SK-N-SH (cell line): ENCODE data around the gene OR4S1. TPM values are rescaled to one million over a fixed set of nuclear protein-coding genes. Genes with fewer than 3 reads are reported as not detected.
A peak's percentile ranks its signal among the peaks of the same experiment; 100 is the strongest.
"Not testable (repeated sequence)": the region's sequence is repeated elsewhere in the genome, so short reads cannot be mapped to it uniquely, and the experiment has no call there.

Source experiments
- CTCF ChIA-PET: fragments of 300-600, 350-600 bp; formaldehyde crosslinking; extraction: SDS; loops from one replicate; lab custom pipeline; 2021; lab: Yijun Ruan, JAX
- POLR2A ChIA-PET: fragments of 350-600 bp; sonication (Branson Sonifier 250); formaldehyde crosslinking; extraction: SDS; loops from one replicate; lab custom pipeline; 2020; ENCODE audit warnings: antibody characterized with exemption, inconsistent platforms; lab: Yijun Ruan, JAX
- DNase-seq: peaks from one replicate; pipeline ENCODE4 v3.0.0; 2012
- H2AFZ ChIP-seq: fragments of 200-600 bp; sonication (generic); 2 replicates; pipeline ENCODE4 v1.8.1; 2016; ENCODE audit warnings: antibody characterized with exemption, mild to moderate bottlenecking, low read depth
- H3F3A ChIP-seq: fragments of 200-600 bp; sonication (generic); replicated peaks from 2 replicates; pipeline ENCODE3; 2016; ENCODE audit warnings: antibody characterized with exemption, mild to moderate bottlenecking; ENCODE audit not compliant: insufficient read depth
- H3K27ac ChIP-seq, 2 experiments: fragments of 200-500 bp in 1 of 2; fragments of 200-600 bp in 1 of 2; sonication (Bioruptor generic) in 1 of 2; sonication (generic), shearing (Covaris generic) in 1 of 2; 2 replicates each; pipeline versions ENCODE4 v1.5.1 to v1.6.1; 2014 to 2016; ENCODE audit warnings: low read depth in 2 of 2, inconsistent platforms in 1 of 2, low read length in 1 of 2, mild to moderate bottlenecking in 1 of 2, mixed read lengths in 1 of 2
- H3K27me3 ChIP-seq: fragments of 200-600 bp; sonication (generic), shearing (Covaris generic); 2 replicates; pipeline ENCODE4 v1.6.1; 2016; ENCODE audit warnings: mixed run types; ENCODE audit not compliant: insufficient read depth
- H3K36me3 ChIP-seq, 2 experiments: fragments of 200-500 bp in 1 of 2; fragments of 200-600 bp in 1 of 2; sonication (Bioruptor generic) in 1 of 2; sonication (generic) in 1 of 2; replicated peaks in 1 of 2; 2 replicates each; pipeline versions ENCODE3 to v1.5.1; 2014 to 2016; ENCODE audit warnings: low read length in 1 of 2, mild to moderate bottlenecking in 1 of 2; ENCODE audit not compliant: insufficient read depth in 2 of 2, control insufficient read depth in 1 of 2
- H3K4me1 ChIP-seq, 2 experiments: fragments of 200-500 bp in 1 of 2; fragments of 200-600 bp in 1 of 2; sonication (Bioruptor generic) in 1 of 2; sonication (generic), shearing (Covaris generic) in 1 of 2; 2 replicates each; pipeline versions ENCODE4 v1.5.1 to v1.6.1; 2014 to 2016; ENCODE audit warnings: low read depth in 1 of 2, low read length in 1 of 2, mixed run types in 1 of 2; ENCODE audit not compliant: insufficient read depth in 2 of 2, control insufficient read depth in 1 of 2
- H3K4me2 ChIP-seq: fragments of 200-600 bp; sonication (generic), shearing (Covaris generic); 2 replicates; pipeline ENCODE4 v1.6.1; 2017; ENCODE audit warnings: mixed run types
- H3K4me3 ChIP-seq, 2 experiments: fragments of 200-500 bp in 1 of 2; fragments of 200-600 bp in 1 of 2; sonication (Bioruptor generic) in 1 of 2; sonication (generic), shearing (Covaris generic) in 1 of 2; 2 replicates each; pipeline versions ENCODE4 v1.5.1 to v1.8.1; 2014 to 2016; ENCODE audit warnings: low read depth in 2 of 2, inconsistent platforms in 1 of 2, low read length in 1 of 2, mild to moderate bottlenecking in 1 of 2, mixed read lengths in 1 of 2, moderate library complexity in 1 of 2
- H3K79me2 ChIP-seq: fragments of 200-600 bp; sonication (generic); 2 replicates; pipeline ENCODE4 v1.8.1; 2017; ENCODE audit warnings: mild to moderate bottlenecking; ENCODE audit not compliant: insufficient read depth
- H3K9ac ChIP-seq: fragments of 200-600 bp; sonication (generic); 2 replicates; pipeline ENCODE4 v1.6.1; 2017; ENCODE audit warnings: mixed run types
- H3K9me2 ChIP-seq: fragments of 200-600 bp; sonication (generic); 2 replicates; pipeline ENCODE4 v1.6.1; 2017; ENCODE audit warnings: mixed run types
- H3K9me3 ChIP-seq: fragments of 200-600 bp; sonication (generic); 2 replicates; pipeline ENCODE4 v1.6.1; 2017; ENCODE audit warnings: mixed run types, mild to moderate bottlenecking, moderate library complexity
- H4K20me1 ChIP-seq: fragments of 200-600 bp; sonication (generic); 2 replicates; pipeline ENCODE4 v1.6.1; 2017; ENCODE audit warnings: mild to moderate bottlenecking, mixed run types; ENCODE audit not compliant: insufficient read depth
- CHD2 ChIP-seq: fragments of 150-350 bp; IDR thresholded peaks from 2 replicates; pipeline ENCODE4 v1.6.1; 2018; ENCODE audit warnings: low read length; ENCODE audit not compliant: partially characterized antibody
- GATA2 ChIP-seq: sonication (generic); formaldehyde crosslinking; IDR thresholded peaks from 2 replicates; pipeline ENCODE4 v1.5.0; 2020; ENCODE audit warnings: mild to moderate bottlenecking, missing genetic modification reagents
- RAD21 ChIP-seq: IDR thresholded peaks from 2 replicates; pipeline ENCODE4 v1.6.1; 2012; ENCODE audit warnings: mild to moderate bottlenecking, low read length
- SMC3 ChIP-seq: IDR thresholded peaks from 2 replicates; pipeline ENCODE4 v1.6.1; 2012; ENCODE audit warnings: low read depth, low read length, improper control_type of control experiment
- TAF1 ChIP-seq: IDR thresholded peaks from 2 replicates; pipeline ENCODE4 v1.6.1; 2012; ENCODE audit warnings: low read depth, mild to moderate bottlenecking, low read length, moderate library complexity, borderline replicate concordance
- WGBS: methylation state at CpG from one replicate; pipeline ENCODE4 v1.1.6; 2017; ENCODE audit warnings: low lambda C conversion rate; 5-methylcytosine and 5-hydroxymethylcytosine counted together
- polyA plus RNA-seq, 3 experiments: library from polyadenylated mRNA; depleted of rRNA; stranded (reverse); fragments of >200 nt; gene quantifications; 2 replicates each; pipeline ENCODE4 v1.2.3, GENCODE V29; 2012
- TF ChIP-seq, protein P1 (sequence below): IDR thresholded peaks from 2 replicates; pipeline ENCODE4 v1.4.0; 2012; ENCODE audit warnings: low read depth, borderline replicate concordance
- TF ChIP-seq, protein P2 (sequence below): IDR thresholded peaks from 2 replicates; pipeline ENCODE4 v1.4.0; 2012; ENCODE audit warnings: low read depth
- TF ChIP-seq, protein P3 (sequence below): fragments of 200-600 bp; sonication (generic); IDR thresholded peaks from 2 replicates; pipeline ENCODE4 v1.6.1; 2017; ENCODE audit warnings: antibody characterized with exemption, mild to moderate bottlenecking, moderate library complexity

The OR4S1 gene
- polyA plus RNA-seq, 1 of the 3 experiments (the other 2 are of a cell fraction) = not detected

DNA sequence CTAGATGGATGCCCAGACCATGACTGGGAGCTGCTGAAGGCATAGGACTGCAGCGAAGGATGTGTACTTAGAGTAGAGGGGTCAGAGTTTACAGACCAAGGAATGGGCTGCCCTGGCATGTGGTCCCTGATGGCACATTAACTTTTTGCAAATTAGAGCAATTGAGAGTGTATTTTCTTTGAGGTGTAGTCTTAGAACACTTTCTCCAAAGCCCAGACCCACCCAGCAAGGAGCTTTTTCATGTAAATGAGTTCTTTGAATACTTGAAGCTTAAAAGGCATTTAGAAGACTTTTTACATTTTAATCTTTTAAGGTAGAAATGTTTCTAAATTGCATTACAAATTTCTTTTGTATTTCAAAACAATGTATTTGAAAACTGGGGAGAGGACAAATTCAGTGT is 33.4 kb upstream of the OR4S1 start:
- ChIA-PET POLR2A (no interaction called here), CTCF (interaction anchor here (1.5 kb wide), 1 partner anchor 36 kb away, joined by 4 read pairs; no protein-coding TSS in a partner anchor)
- no peaks in the 10 kb centered on the region for H4K20me1 ChIP-seq
- no peaks in the 10 kb centered on the region for H3K9me2 ChIP-seq
- H3K27me3 ChIP-seq = no peaks in the 10 kb centered on the region
- H3K4me1 ChIP-seq = no peaks in the 10 kb centered on the region
- H3K27ac ChIP-seq = no peak overlapping the region
- H3K36me3 ChIP-seq = no peaks in the 10 kb centered on the region
- H3K4me2 ChIP-seq = no peak overlapping the region
- no peak overlapping the region for H2AFZ ChIP-seq
- H3K4me3 ChIP-seq = no peak overlapping the region
- H3K9ac ChIP-seq = no peak overlapping the region
- no peaks in the 10 kb centered on the region for H3K9me3 ChIP-seq
- no peak for DNase-seq
- 27% methylated on average over 1 of the region's 1 CpG for WGBS
- no peaks in the 10 kb centered on the region for H3F3A ChIP-seq
- H3K79me2 ChIP-seq = no peaks in the 10 kb centered on the region
- TF ChIP-seq SMC3 = no peak
- TF ChIP-seq, protein P1, sequence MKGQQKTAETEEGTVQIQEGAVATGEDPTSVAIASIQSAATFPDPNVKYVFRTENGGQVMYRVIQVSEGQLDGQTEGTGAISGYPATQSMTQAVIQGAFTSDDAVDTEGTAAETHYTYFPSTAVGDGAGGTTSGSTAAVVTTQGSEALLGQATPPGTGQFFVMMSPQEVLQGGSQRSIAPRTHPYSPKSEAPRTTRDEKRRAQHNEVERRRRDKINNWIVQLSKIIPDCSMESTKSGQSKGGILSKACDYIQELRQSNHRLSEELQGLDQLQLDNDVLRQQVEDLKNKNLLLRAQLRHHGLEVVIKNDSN = no peak

DNA sequence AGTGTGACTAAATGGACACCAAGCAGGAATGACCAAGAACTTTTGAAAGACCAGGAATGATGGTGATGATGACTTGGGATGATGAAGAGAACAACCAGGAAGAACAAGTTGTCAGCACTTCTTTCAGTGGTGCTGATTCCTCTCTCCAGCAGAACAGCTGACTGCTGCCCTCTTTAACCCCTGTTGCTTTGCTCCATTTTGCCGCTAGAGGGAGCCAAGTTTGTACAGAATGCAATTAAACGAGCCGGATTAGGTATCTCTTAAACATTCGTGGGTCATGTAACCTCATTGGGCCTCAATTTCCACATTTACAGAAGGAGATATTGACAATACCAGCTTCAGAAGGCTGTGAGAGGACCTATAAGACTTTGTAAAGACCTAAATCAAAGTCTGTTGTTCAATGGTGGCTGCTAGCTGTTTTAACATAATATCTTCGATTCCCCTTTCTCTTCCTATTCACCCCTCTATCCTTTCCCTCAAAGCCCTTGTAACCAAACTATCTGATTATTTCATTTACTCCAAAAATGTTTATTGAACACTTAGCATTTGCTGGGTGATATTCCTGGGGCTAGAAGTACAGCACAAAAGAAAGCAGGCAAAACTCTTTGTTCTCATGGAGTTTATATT is 1.9 kb downstream of the OR4S1 start:
- Histone ChIP-seq H3K27ac (no peak overlapping the region), H3K27me3 (no peaks in the 10 kb centered on the region), H3K4me2 (no peak overlapping the region), H3K9me3 (no peaks in the 10 kb centered on the region), H3K9ac (no peak overlapping the region), H3F3A (no peaks in the 10 kb centered on the region), H2AFZ (0 out of 2 replicates have a peak overlapping the region, but pooled peaks have one; percentile 58), H3K9me2 (no peaks in the 10 kb centered on the region), H3K79me2 (no peaks in the 10 kb centered on the region), H4K20me1 (no peaks in the 10 kb centered on the region), H3K4me1 (no peaks in the 10 kb centered on the region), H3K36me3 (no peaks in the 10 kb centered on the region), H3K4me3 (no peak overlapping the region)
- TF ChIP-seq CHD2 (no peak), GATA2 (CRISPR knock-in tag) (no peak), SMC3 (peak; percentile 79), RAD21 (peak; percentile 82), TAF1 (no peak)
- TF ChIP-seq, protein P2, sequence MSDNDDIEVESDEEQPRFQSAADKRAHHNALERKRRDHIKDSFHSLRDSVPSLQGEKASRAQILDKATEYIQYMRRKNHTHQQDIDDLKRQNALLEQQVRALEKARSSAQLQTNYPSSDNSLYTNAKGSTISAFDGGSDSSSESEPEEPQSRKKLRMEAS = no peak
- TF ChIP-seq, protein P3, sequence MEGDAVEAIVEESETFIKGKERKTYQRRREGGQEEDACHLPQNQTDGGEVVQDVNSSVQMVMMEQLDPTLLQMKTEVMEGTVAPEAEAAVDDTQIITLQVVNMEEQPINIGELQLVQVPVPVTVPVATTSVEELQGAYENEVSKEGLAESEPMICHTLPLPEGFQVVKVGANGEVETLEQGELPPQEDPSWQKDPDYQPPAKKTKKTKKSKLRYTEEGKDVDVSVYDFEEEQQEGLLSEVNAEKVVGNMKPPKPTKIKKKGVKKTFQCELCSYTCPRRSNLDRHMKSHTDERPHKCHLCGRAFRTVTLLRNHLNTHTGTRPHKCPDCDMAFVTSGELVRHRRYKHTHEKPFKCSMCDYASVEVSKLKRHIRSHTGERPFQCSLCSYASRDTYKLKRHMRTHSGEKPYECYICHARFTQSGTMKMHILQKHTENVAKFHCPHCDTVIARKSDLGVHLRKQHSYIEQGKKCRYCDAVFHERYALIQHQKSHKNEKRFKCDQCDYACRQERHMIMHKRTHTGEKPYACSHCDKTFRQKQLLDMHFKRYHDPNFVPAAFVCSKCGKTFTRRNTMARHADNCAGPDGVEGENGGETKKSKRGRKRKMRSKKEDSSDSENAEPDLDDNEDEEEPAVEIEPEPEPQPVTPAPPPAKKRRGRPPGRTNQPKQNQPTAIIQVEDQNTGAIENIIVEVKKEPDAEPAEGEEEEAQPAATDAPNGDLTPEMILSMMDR = peak; percentile 97
- DNase-seq = peak; percentile 45
- ChIA-PET CTCF (interaction anchor here (0.6 to 2.0 kb wide), 22 partner anchors 8 to 1690 kb away, joined by 3 to 17 read pairs (median 4); no protein-coding TSS in a partner anchor), POLR2A (no interaction called here)
- WGBS = 4% methylated on average over 5 of the region's 5 CpGs

DNA sequence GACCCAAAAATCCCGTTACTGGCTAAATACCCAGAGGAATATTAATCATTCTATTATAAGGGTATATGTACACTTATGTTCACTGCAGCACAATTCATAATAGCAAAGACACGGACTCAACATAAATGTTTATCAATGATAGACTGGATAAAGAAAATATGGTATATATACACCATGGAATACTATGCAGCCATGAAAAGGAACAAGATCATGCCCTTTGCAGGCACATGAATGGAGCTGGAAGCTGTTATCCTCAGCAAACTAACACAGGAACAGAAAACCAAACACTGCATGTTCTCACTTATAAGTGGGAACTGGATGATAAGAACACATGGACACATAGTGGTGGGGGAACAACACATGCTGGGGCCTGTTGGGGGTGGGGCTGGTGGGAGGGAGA is 7.6 kb downstream of the OR4S1 start:
- H3K79me2 ChIP-seq, POLR2A ChIA-PET, H3K27me3 ChIP-seq, H4K20me1 ChIP-seq, DNase-seq, H3K4me1 ChIP-seq, CTCF ChIA-PET, H3K27ac ChIP-seq, H3F3A ChIP-seq, H3K4me2 ChIP-seq, H2AFZ ChIP-seq, H3K36me3 ChIP-seq, H3K9me3 ChIP-seq, H3K9me2 ChIP-seq, H3K9ac ChIP-seq, H3K4me3 ChIP-seq: not testable (repeated sequence)
- WGBS = 0% methylated on average over 2 of the region's 2 CpGs

DNA sequence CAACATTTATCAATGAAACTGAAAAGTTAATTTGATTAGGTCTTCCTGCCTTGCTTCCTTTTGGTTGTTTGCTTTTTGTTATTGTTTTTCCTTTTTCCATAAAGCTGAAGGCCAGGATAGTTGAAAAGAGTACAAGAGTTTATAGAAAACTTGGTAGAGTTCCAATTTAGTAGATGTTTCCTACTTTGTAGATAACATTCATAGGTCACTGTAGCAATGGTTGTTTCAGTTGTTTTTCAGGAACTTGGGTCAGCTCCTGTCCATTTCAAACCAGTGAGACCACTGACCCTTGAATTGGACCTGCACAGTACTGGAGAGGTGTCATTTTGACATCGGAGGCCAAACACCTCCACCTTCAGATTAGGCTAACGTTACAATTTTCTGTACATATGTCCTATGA is 13.8 kb downstream of the OR4S1 start:
- H3K4me2 ChIP-seq, H3K4me1 ChIP-seq, H3K36me3 ChIP-seq, H4K20me1 ChIP-seq, H3K9me2 ChIP-seq, POLR2A ChIA-PET, H3K79me2 ChIP-seq, H2AFZ ChIP-seq, H3K4me3 ChIP-seq, H3K9ac ChIP-seq, H3F3A ChIP-seq, H3K27ac ChIP-seq, DNase-seq, H3K27me3 ChIP-seq, H3K9me3 ChIP-seq: not testable (repeated sequence)
- CTCF ChIA-PET = interaction anchor here (0.9 kb wide), 1 partner anchor 12 kb away, joined by 4 read pairs; no protein-coding TSS in a partner anchor
- 0% methylated on average over 2 of the region's 2 CpGs for WGBS

DNA sequence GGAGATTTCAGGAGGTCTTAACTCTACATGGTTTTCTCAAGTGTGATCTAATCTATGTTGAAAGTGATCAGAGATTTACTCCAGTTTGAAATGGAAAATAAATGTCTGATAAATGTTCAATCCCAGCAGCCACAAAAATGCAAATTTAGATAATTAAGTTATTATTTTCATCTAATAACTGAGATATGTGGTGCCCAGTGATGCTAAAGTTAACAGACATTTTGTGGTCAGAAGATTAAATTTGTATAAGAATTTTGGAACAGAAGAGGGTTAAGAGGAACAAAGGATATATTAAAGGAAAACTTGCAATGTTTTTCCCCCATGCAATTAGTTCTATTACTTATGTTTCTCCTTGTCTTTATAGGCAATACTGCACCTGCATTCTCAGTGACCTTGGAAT is 18.6 kb downstream of the OR4S1 start, which contains the start of gene OR4C3:
Gene OR4C3 (plus strand): TSS at position 301 of the 400 bp plus-strand sequence. CDS start 102 bp downstream, outside the sequence.
- H3F3A ChIP-seq, H3K27me3 ChIP-seq, POLR2A ChIA-PET, H3K79me2 ChIP-seq, H2AFZ ChIP-seq, H4K20me1 ChIP-seq, H3K9ac ChIP-seq, DNase-seq, H3K4me2 ChIP-seq, H3K9me2 ChIP-seq, H3K36me3 ChIP-seq, H3K27ac ChIP-seq, H3K4me3 ChIP-seq, H3K9me3 ChIP-seq, H3K4me1 ChIP-seq: not testable (repeated sequence)
- CTCF ChIA-PET = interaction anchor here (1.5 kb wide), 1 partner anchor 17 kb away, joined by 4 read pairs; no protein-coding TSS in a partner anchor
